Left lung (tissue), 10 donors: ENCODE results near the gene MMS22L. TPM values are rescaled to one million over a fixed set of nuclear protein-coding genes. Genes with fewer than 3 reads are reported as not detected.

Experiments
- ATAC-seq: fragments of 200-7000 bp; cut with Tn5 transposase; one replicate; pipeline ENCODE4 v1.9.1; 2020; ENCODE audit warnings: moderate library complexity
- DNase-seq, 4 donors: peaks; one replicate each; pipeline ENCODE4 v3.0.0-alpha.2; 2013 to 2020
- H3K27ac ChIP-seq, 2 donors: fragments of 200-600 bp; sonication (generic) in 1 of 2; one replicate each; pipeline versions ENCODE4 v1.5.0 to v1.8.0; 2020 to 2021
- H3K27me3 ChIP-seq, 2 donors: fragments of 200-600 bp; sonication (generic) in 1 of 2; one replicate each; pipeline versions ENCODE4 v1.5.0 to v1.8.0; 2020 to 2021
- H3K36me3 ChIP-seq, 2 donors: fragments of 200-600 bp; sonication (generic) in 1 of 2; one replicate each; pipeline versions ENCODE4 v1.5.0 to v1.8.0; 2020 to 2021
- H3K4me1 ChIP-seq, 2 donors: fragments of 200-600 bp; one replicate each; pipeline ENCODE4 v1.8.0; 2021
- H3K4me3 ChIP-seq, 2 donors: fragments of 200-600 bp; sonication (generic) in 1 of 2; one replicate each; pipeline versions ENCODE4 v1.5.0 to v1.8.0; 2020 to 2021; ENCODE audit warnings: mild to moderate bottlenecking in 1 of 2
- H3K9me3 ChIP-seq, 2 donors: fragments of 200-600 bp; sonication (generic) in 1 of 2; one replicate each; pipeline versions ENCODE4 v1.5.0 to v1.8.0; 2020 to 2021
- intact Hi-C, 2 donors: fragments of 100-400 bp; cut with DNase I; formaldehyde crosslinking; loops; one replicate each; pipeline versions ENCODE4 v1.11.2 to v1.14.2; 2022
- polyA plus RNA-seq, 6 donors: library from polyadenylated mRNA; unstranded; fragments of 120-200 nt; gene quantifications; one replicate each; pipeline ENCODE4 v1.2.1, GENCODE V29; 2013; ENCODE audit not compliant: insufficient read length in 6 of 6
- total RNA-seq, 2 donors: library from RNA; stranded (reverse); fragmentation: NEBNext Ultra II Directional; extraction: Animal tissue kit (Norgen Biotek cat#: 25700); gene quantifications; one replicate each; pipeline ENCODE4 v1.2.1, GENCODE V29; 2021
- TF ChIP-seq, protein P1 (sequence below), 2 donors: fragments of 200-600 bp; sonication (generic) in 1 of 2; IDR thresholded peaks; one replicate each; pipeline versions ENCODE4 v1.5.0 to v1.8.0; 2021; ENCODE audit warnings: antibody characterized with exemption in 2 of 2
- donor health status: DM: no; HTN: yes; CAD: no.
- donor health status: DM: no; HTN: no; CAD: no.

Gene MMS22L
- total and polyA plus RNA-seq, 8 donors: 11.6 to 19.5 (median 15.5) TPM

DNA sequence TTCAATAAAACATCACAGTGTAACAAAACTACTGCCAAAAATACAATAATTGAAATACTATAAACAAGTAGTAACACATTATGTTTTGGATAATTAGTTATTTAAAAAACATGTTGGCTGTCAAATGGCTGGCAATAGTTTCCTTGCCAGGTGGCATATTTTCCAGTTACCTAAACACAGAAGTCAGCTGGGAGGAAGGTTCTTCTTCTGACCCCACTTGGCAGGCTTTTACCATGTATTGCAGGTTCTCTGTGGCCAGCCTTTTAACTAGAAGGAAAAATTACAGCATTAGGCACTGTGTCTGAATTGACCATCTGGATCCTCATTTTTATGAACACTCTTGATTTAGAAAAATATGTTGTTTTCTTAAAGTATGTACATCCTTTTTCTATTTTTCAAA lies 131.4 kb downstream of the MMS22L start:
- TF ChIP-seq, protein P1, sequence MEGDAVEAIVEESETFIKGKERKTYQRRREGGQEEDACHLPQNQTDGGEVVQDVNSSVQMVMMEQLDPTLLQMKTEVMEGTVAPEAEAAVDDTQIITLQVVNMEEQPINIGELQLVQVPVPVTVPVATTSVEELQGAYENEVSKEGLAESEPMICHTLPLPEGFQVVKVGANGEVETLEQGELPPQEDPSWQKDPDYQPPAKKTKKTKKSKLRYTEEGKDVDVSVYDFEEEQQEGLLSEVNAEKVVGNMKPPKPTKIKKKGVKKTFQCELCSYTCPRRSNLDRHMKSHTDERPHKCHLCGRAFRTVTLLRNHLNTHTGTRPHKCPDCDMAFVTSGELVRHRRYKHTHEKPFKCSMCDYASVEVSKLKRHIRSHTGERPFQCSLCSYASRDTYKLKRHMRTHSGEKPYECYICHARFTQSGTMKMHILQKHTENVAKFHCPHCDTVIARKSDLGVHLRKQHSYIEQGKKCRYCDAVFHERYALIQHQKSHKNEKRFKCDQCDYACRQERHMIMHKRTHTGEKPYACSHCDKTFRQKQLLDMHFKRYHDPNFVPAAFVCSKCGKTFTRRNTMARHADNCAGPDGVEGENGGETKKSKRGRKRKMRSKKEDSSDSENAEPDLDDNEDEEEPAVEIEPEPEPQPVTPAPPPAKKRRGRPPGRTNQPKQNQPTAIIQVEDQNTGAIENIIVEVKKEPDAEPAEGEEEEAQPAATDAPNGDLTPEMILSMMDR (IDR thresholded peaks at IDR 0.05): no peak
- H3K27me3 ChIP-seq: no peaks in the 10 kb centered on the region
- intact Hi-C loops: no loop called here
- ATAC-seq (no peak), DNase-seq (no peak)
- peaks cover 0 to 4% of the 10 kb centered on the region in 2 donors for H3K36me3 ChIP-seq
- H3K9me3 ChIP-seq: peaks cover 0 to 8% of the 10 kb centered on the region in 2 donors
- H3K4me3 ChIP-seq: no peak overlapping the region
- H3K4me1 ChIP-seq: no peaks in the 10 kb centered on the region
- no peak overlapping the region for H3K27ac ChIP-seq

DNA sequence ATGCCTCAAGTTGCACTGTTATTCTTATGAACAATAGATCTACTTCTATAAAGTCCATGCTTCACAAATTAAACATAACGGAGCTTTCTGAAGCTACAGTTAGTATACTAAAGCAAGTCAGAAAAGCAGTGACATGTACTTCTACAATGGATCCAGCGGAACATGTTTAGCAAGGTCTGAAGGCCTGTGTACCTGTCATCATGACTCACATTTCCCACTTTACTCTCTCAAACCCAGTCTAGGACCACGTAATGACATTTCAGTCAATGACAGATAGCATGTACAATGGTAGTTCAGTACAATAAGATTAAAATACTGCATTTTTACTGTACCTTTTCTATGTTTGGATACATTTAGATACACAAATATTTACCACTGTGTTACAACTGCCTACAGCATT lies 132.1 kb downstream of the MMS22L start:
- peaks cover 0 to 5% of the 10 kb centered on the region in 2 donors for H3K9me3 ChIP-seq
- no peak overlapping the region for H3K4me3 ChIP-seq
- intact Hi-C loops: no loop called here
- no peaks in the 10 kb centered on the region for H3K27me3 ChIP-seq
- TF ChIP-seq, protein P1 (IDR thresholded peaks at IDR 0.05): no peak
- H3K36me3 ChIP-seq: peaks cover 0 to 4% of the 10 kb centered on the region in 2 donors
- no peak overlapping the region for H3K27ac ChIP-seq
- DNase-seq (no peak), ATAC-seq (no peak)
- H3K4me1 ChIP-seq: no peaks in the 10 kb centered on the region

DNA sequence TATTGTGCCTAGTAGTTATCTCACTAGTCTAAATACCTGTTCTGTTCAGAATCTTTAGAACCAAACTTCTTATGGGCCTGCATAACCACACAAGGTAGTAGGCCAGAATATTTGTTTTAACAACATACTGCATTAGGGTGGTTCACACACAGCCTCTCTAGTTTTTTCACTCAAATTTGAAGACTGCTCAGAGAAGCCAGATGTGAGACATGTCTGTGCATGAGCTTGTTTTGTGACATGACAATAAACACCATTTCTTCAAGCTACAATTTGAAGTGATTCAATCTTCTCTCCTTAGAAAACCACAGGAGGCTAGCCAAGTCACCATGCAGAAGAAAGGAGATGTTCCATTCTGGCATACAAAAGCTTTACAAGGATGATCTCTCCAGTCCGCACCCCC lies 135.6 kb downstream of the MMS22L start:
- ATAC-seq (no peak), DNase-seq (no peak)
- Histone ChIP-seq H3K9me3 (no peaks in the 10 kb centered on the region), H3K27me3 (no peaks in the 10 kb centered on the region), H3K4me3 (no peak overlapping the region), H3K27ac (no peak overlapping the region), H3K4me1 (no peaks in the 10 kb centered on the region), H3K36me3 (peaks cover 0 to 4% of the 10 kb centered on the region in 2 donors)
- TF ChIP-seq, protein P1 (IDR thresholded peaks at IDR 0.05): no peak
- intact Hi-C loops: no loop called here

DNA sequence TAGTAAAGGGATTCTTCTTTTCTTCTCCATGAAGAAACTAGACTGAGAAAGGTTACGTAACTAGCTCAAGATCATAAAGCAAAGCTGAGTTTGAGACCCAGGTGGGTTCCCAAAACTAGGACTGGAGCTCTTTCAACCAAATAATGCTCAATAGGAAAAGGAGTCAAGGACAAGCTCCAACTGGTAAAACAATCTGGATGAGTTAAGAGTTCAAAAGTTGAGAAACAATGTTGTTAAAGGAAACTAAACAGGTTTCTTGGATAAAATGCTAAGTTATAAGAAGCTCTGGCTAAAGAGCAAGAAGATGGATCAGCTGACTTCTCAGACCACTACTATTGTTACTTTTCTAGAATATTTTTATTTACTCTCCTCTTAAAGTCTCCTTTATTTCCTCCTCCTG lies 137.3 kb downstream of the MMS22L start:
- TF ChIP-seq, protein P1 (IDR thresholded peaks at IDR 0.05): no peak
- Histone ChIP-seq H3K27ac (no peak overlapping the region), H3K9me3 (no peaks in the 10 kb centered on the region), H3K4me3 (no peak overlapping the region), H3K4me1 (no peaks in the 10 kb centered on the region), H3K36me3 (no peaks in the 10 kb centered on the region), H3K27me3 (no peaks in the 10 kb centered on the region)
- ATAC-seq (peak; percentile 41), DNase-seq (no peak)
- intact Hi-C loops: no loop called here

DNA sequence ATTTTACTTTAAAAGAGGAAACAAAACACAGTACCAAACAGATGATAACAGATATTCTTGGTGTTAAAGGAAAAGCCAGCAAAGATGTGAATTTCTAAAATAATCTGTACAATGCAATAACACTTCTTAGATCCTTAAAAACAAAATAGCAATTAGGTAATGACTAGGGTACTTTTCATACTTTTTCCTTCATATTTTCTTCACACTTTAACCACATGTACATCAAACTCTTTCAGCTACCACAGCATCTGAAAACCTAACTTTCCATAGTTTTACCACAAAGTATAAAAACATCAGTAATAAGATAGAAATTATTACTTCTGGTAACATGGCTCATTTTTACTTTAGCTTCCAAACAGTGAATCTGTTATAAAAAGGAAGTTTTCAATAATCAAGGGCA lies 141.3 kb downstream of the MMS22L start:
- TF ChIP-seq, protein P1 (IDR thresholded peaks at IDR 0.05): no peak
- H3K36me3 ChIP-seq: no peaks in the 10 kb centered on the region
- no peak overlapping the region for H3K27ac ChIP-seq
- intact Hi-C loops: no loop called here
- no peak for DNase-seq
- no peaks in the 10 kb centered on the region for H3K9me3 ChIP-seq
- no peak overlapping the region for H3K4me3 ChIP-seq
- H3K4me1 ChIP-seq: no peaks in the 10 kb centered on the region
- H3K27me3 ChIP-seq: no peaks in the 10 kb centered on the region
- no peak for ATAC-seq
